ENCODE data around the gene BEND6. TPM values are rescaled to one million over a fixed set of nuclear protein-coding genes. Genes with fewer than 3 reads are reported as not detected.

The BEND6 gene
- total RNA-seq, 3 donors from 2014 or later, result 0.17 to 1.4 (median 0.31) TPM

- DNase-seq (no peak), ATAC-seq (no peak)
- H3K36me3 ChIP-seq (ENCODE audit: low read depth), result no peaks in the 10 kb centered on the region
- no peak overlapping the region for H3K4me3 ChIP-seq
- no peak for TF ChIP-seq CTCF (IDR thresholded peaks at IDR 0.05)
- intact Hi-C loops (cut with DNase I, micrococcal nuclease), result no loop called here
- H3K4me1 ChIP-seq (ENCODE audit: low read depth), result no peaks in the 10 kb centered on the region
- no peaks in the 10 kb centered on the region for H3K9me3 ChIP-seq
Observed at GRCh38 chr6:56934876-56935275, 20.0 kb upstream of the BEND6 start.

DNA sequence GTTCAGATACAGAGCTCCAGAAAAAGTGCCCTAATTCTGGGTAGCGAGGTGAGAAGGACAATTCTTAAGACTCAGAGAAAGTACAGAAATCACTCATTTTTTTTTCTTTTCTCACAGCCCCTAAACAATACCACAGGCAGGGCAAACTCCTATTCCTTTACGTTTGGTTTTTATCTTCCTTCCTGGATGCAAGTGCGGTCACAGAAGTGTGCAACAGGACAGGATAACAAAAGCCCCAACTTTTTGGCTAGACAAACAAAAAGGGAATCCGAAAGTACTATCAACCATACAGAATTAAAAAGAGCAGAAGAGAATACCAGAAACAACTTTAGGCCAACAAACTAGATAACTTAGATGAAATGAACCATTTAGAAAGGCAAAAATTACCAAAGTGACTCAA is 18.4 kb upstream of the BEND6 start:
- DNase-seq, result no peak
- Histone ChIP-seq H3K4me3 (no peak overlapping the region), H3K36me3 (ENCODE audit: low read depth) (no peaks in the 10 kb centered on the region), H3K9me3 (peaks cover 1% of the 10 kb centered on the region), H3K4me1 (ENCODE audit: low read depth) (no peaks in the 10 kb centered on the region)
- no peak for TF ChIP-seq CTCF (IDR thresholded peaks at IDR 0.05)
- ATAC-seq, result no peak
- intact Hi-C loops (cut with DNase I, micrococcal nuclease), result no loop called here

GRCh38 chr6:56938649-56939191 is 16.2 kb upstream of the BEND6 start:
- Histone ChIP-seq H3K4me1 (ENCODE audit: low read depth) (no peaks in the 10 kb centered on the region), H3K36me3 (ENCODE audit: low read depth) (no peaks in the 10 kb centered on the region), H3K9me3 (peaks cover 2% of the 10 kb centered on the region), H3K4me3 (no peak overlapping the region)
- no peak for TF ChIP-seq CTCF (IDR thresholded peaks at IDR 0.05)
- ATAC-seq (peak; percentile 31), DNase-seq (no peak)
- intact Hi-C loops (cut with DNase I, micrococcal nuclease), result no loop called here

GRCh38 chr6:56940463-56940862 is 14.4 kb upstream of the BEND6 start:
- H3K36me3 ChIP-seq (ENCODE audit: low read depth), result no peaks in the 10 kb centered on the region
- H3K4me3 ChIP-seq, result no peak overlapping the region
- H3K9me3 ChIP-seq, result peaks cover 2% of the 10 kb centered on the region
- no peaks in the 10 kb centered on the region for H3K4me1 ChIP-seq (ENCODE audit: low read depth)
- DNase-seq, result no peak
- TF ChIP-seq CTCF (IDR thresholded peaks at IDR 0.05), result no peak
- intact Hi-C loops (cut with DNase I, micrococcal nuclease), result no loop called here
- no peak for ATAC-seq

- ATAC-seq (no peak), DNase-seq (no peak)
- Histone ChIP-seq H3K4me3 (no peak overlapping the region), H3K4me1 (ENCODE audit: low read depth) (no peaks in the 10 kb centered on the region), H3K9me3 (peaks cover 2% of the 10 kb centered on the region), H3K36me3 (ENCODE audit: low read depth) (no peaks in the 10 kb centered on the region)
- intact Hi-C loops (cut with DNase I, micrococcal nuclease), result no loop called here
- TF ChIP-seq CTCF (IDR thresholded peaks at IDR 0.05), result no peak
Observed at GRCh38 chr6:56940977-56941376, 13.9 kb upstream of the BEND6 start.

DNA sequence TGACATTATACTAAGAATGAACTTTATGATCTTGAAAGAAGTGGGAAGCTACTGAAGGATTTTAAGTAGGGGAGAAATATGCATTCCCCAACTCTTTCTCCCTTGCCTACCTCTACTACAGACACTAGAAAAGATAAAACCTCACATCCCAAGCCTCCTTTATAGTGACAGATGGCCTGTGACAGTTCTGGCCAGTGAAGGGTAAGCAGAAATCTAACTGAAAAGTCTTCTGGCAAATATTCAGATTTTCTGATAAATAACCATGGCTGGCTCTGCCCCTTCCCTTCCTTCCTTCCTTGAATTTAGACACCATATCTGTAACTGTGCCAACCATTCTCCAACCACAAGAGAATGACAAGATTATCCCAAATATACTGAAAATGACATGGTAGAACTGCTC is 10.2 kb upstream of the BEND6 start:
- H3K9me3 ChIP-seq, result peaks cover 2% of the 10 kb centered on the region

More for the DNA sequence above, 10.2 kb upstream of the BEND6 start:
- H3K4me1 ChIP-seq (ENCODE audit: low read depth), result no peaks in the 10 kb centered on the region
- ATAC-seq (no peak), DNase-seq (no peak)
- intact Hi-C loops (cut with DNase I, micrococcal nuclease), result no loop called here
- H3K36me3 ChIP-seq (ENCODE audit: low read depth), result no peaks in the 10 kb centered on the region
- TF ChIP-seq CTCF (IDR thresholded peaks at IDR 0.05), result no peak
- H3K4me3 ChIP-seq, result no peak overlapping the region
